ENCODE results near the gene SQOR. TPM values are rescaled to one million over a fixed set of nuclear protein-coding genes. Genes with fewer than 3 reads are reported as not detected.

The SQOR gene
- total RNA-seq, 1 experiment from 2014 or later: 4.3 TPM

DNA sequence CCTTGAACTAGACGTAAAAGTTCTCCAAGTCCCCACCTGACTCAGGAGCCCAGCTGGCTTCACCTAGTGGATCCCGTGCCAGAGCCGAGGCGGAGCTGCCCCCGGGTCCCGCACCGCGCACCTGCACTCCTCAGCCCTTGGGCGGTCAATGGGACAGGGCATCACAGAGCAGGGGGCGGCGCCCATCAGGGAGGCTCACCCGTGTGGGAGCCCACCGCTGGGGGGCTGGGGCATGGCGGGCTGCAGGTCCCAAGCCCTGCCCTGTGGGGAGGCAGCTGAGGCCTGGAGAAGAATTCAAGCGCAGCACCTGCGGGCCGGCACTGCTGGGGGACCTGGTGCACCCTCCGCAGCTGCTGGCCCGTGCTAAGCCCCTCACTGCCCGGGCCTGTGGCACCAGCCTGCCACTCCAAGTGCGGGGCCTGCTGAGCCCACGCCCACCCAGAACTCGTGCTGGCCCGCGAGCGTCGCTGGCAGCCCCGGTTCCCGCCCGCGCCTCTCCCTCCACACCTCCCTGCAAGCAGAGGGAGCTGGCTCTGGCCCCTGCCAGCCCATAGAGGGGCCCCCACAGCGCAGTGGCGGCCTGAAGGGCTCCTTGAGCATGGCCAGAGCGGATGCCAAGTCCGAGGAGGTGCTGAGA, 16.2 kb downstream of the SQOR start:
- Histone ChIP-seq H3K9me3 (ENCODE audit: low read depth, low read length, poor library complexity, severe bottlenecking) (no peaks in the 10 kb centered on the region), H3K4me1 (ENCODE audit: insufficient read depth, low read length, poor library complexity, severe bottlenecking) (no peaks in the 10 kb centered on the region), H3K27ac (ENCODE audit: low read depth, low read length, poor library complexity, severe bottlenecking) (no peak overlapping the region), H3K27me3 (replicated peaks; ENCODE audit: insufficient read depth, low read depth, low read length, poor library complexity) (no peaks in the 10 kb centered on the region), H3K4me3 (ENCODE audit: low read depth, low read length, poor library complexity, severe bottlenecking) (no peak overlapping the region), H3K36me3 (ENCODE audit: insufficient read depth, low read length, poor library complexity, severe bottlenecking) (no peaks in the 10 kb centered on the region)
- BruUV-seq (replicated peaks): no TSS peak
- no peak for TF ChIP-seq EZH2 (IDR thresholded peaks at IDR 0.05; ENCODE audit: borderline replicate concordance, low read depth, low read length, poor library complexity, severe bottlenecking)
- TF ChIP-seq, protein P1, sequence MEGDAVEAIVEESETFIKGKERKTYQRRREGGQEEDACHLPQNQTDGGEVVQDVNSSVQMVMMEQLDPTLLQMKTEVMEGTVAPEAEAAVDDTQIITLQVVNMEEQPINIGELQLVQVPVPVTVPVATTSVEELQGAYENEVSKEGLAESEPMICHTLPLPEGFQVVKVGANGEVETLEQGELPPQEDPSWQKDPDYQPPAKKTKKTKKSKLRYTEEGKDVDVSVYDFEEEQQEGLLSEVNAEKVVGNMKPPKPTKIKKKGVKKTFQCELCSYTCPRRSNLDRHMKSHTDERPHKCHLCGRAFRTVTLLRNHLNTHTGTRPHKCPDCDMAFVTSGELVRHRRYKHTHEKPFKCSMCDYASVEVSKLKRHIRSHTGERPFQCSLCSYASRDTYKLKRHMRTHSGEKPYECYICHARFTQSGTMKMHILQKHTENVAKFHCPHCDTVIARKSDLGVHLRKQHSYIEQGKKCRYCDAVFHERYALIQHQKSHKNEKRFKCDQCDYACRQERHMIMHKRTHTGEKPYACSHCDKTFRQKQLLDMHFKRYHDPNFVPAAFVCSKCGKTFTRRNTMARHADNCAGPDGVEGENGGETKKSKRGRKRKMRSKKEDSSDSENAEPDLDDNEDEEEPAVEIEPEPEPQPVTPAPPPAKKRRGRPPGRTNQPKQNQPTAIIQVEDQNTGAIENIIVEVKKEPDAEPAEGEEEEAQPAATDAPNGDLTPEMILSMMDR (conservative IDR thresholded peaks at IDR 0.05; ENCODE audit: low read depth, low read length): no peak
- POLR2A ChIA-PET (ENCODE audit: low non-redundant PET): no interaction called here
- CTCF ChIA-PET: no interaction called here
- DNase-seq (ENCODE audit: low spot score): no peak
- intact Hi-C loops (cut with micrococcal nuclease; ENCODE audit: unreplicated experiment): no loop called here

DNA sequence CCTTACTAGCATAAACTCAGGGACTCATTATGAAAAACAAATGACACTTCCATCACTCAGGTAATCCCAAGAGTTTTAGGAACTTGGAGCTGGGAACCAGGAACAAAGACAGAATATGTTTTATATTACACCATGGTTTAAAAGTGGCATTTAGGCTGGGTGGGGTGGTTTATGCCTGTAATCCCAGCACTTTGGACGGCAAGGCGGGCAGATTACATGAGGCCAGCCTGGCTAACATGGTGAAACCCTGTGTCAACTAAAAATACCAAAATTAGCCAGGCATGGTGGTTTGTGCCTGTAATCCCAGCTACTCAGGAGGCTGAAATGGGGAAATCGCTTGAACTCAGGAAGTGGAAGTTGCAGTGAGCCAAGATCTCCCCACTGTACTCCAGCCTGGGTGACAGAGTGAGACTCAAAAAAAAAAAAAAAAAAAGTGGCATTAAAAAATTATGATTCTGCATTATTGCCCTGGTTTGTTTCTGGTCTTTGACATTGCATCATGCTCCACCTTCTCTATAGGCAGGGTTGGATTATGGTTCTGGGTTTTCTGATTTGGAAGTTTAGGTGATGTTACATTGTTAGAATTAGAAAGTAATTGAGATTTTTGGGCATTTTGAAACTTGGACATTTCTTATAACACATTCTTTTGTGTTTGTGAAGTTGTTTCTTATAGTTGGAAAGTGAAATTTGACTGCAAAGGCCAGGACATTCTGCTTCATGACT, 19.0 kb downstream of the SQOR start:
- DNase-seq (ENCODE audit: low spot score): no peak
- Histone ChIP-seq H3K27ac (ENCODE audit: low read depth, low read length, poor library complexity, severe bottlenecking) (no peak overlapping the region), H3K36me3 (ENCODE audit: insufficient read depth, low read length, poor library complexity, severe bottlenecking) (no peaks in the 10 kb centered on the region), H3K4me3 (ENCODE audit: low read depth, low read length, poor library complexity, severe bottlenecking) (no peak overlapping the region), H3K27me3 (replicated peaks; ENCODE audit: insufficient read depth, low read depth, low read length, poor library complexity) (no peaks in the 10 kb centered on the region), H3K4me1 (ENCODE audit: insufficient read depth, low read length, poor library complexity, severe bottlenecking) (no peaks in the 10 kb centered on the region), H3K9me3 (ENCODE audit: low read depth, low read length, poor library complexity, severe bottlenecking) (no peaks in the 10 kb centered on the region)
- ChIA-PET POLR2A (ENCODE audit: low non-redundant PET) (interaction anchor here (0.6 kb wide), 1 partner anchor 51 kb away, joined by 3 read pairs; no protein-coding TSS in a partner anchor), CTCF (no interaction called here)
- intact Hi-C loops (cut with micrococcal nuclease; ENCODE audit: unreplicated experiment): no loop called here
- no peak for TF ChIP-seq EZH2 (IDR thresholded peaks at IDR 0.05; ENCODE audit: borderline replicate concordance, low read depth, low read length, poor library complexity, severe bottlenecking)
- TF ChIP-seq, protein P1 (conservative IDR thresholded peaks at IDR 0.05; ENCODE audit: low read depth, low read length): no peak
- no TSS peak for BruUV-seq (replicated peaks)

DNA sequence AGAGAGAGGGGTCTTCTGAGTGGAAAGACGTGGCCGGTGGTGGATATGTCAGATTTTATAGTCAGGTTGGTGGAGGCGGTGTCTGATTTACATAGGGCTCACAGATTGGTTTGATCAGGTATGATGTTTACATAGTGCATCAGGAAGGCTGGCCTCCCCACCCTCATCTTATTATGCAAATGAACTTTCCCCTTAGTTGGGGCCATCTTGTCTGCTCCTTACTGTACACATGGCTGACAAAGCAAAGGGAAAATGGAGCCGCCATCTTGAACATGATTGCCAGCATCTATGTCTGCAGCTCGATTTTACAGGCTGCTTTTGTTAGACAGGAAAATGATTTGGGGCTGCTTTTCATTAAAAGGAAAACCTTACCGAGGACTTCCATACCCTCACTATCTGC, 19.9 kb downstream of the SQOR start:
- no peak overlapping the region for H3K27ac ChIP-seq (ENCODE audit: low read depth, low read length, poor library complexity, severe bottlenecking)
- no peak overlapping the region for H3K4me3 ChIP-seq (ENCODE audit: low read depth, low read length, poor library complexity, severe bottlenecking)
- no peaks in the 10 kb centered on the region for H3K4me1 ChIP-seq (ENCODE audit: insufficient read depth, low read length, poor library complexity, severe bottlenecking)
- no peaks in the 10 kb centered on the region for H3K27me3 ChIP-seq (replicated peaks; ENCODE audit: insufficient read depth, low read depth, low read length, poor library complexity)
- no peaks in the 10 kb centered on the region for H3K9me3 ChIP-seq (ENCODE audit: low read depth, low read length, poor library complexity, severe bottlenecking)
- ChIA-PET CTCF (no interaction called here), POLR2A (ENCODE audit: low non-redundant PET) (no interaction called here)
- intact Hi-C loops (cut with micrococcal nuclease; ENCODE audit: unreplicated experiment): no loop called here
- DNase-seq (ENCODE audit: low spot score): no peak
- TF ChIP-seq, protein P1 (conservative IDR thresholded peaks at IDR 0.05; ENCODE audit: low read depth, low read length): no peak
- TF ChIP-seq EZH2 (IDR thresholded peaks at IDR 0.05; ENCODE audit: borderline replicate concordance, low read depth, low read length, poor library complexity, severe bottlenecking): no peak
- H3K36me3 ChIP-seq (ENCODE audit: insufficient read depth, low read length, poor library complexity, severe bottlenecking): no peaks in the 10 kb centered on the region
- BruUV-seq (replicated peaks): no TSS peak
